Heart left ventricle (tissue), 16 donors: ENCODE measurements around the gene RNF130. TPM values are rescaled to one million over a fixed set of nuclear protein-coding genes. Genes with fewer than 3 reads are reported as not detected.
"Not testable (repeated sequence)": the region's sequence is repeated elsewhere in the genome, so short reads cannot be mapped to it uniquely, and the experiment has no call there.

Source experiments
- ATAC-seq, 4 donors: fragments of 200-7000 bp; cut with Tn5 transposase; one replicate each; pipeline ENCODE4 v1.9.1; 2020 to 2022; ENCODE audit warnings: moderate library complexity in 4 of 4, mild to moderate bottlenecking in 3 of 4, moderate number of reproducible peaks in 1 of 4
- DNase-seq, 5 donors: peaks; one replicate each; pipeline ENCODE4 v3.0.0-alpha.2; 2020
- H3K27ac ChIP-seq, 12 donors: fragments of 200-600 bp; sonication (generic) in 4 of 12; one replicate each; pipeline versions ENCODE4 v1.5.0 to v1.8.0; 2016 to 2022; ENCODE audit warnings: mild to moderate bottlenecking in 2 of 12
- H3K27me3 ChIP-seq, 9 donors: fragments of 200-600 bp; sonication (generic) in 2 of 9; one replicate each; pipeline versions ENCODE4 v1.5.1 to v1.8.0; 2016 to 2022; ENCODE audit warnings: mild to moderate bottlenecking in 3 of 9
- H3K36me3 ChIP-seq, 9 donors: fragments of 200-600 bp; sonication (generic) in 2 of 9; one replicate each; pipeline versions ENCODE4 v1.5.0 to v1.8.0; 2018 to 2022; ENCODE audit warnings: mild to moderate bottlenecking in 2 of 9
- H3K4me1 ChIP-seq, 12 donors: fragments of 200-600 bp; sonication (generic) in 4 of 12; one replicate each; pipeline versions ENCODE4 v1.5.0 to v1.8.0; 2016 to 2022; ENCODE audit warnings: mild to moderate bottlenecking in 3 of 12
- H3K4me3 ChIP-seq, 12 donors: fragments of 200-600 bp; sonication (generic) in 4 of 12; one replicate each; pipeline versions ENCODE4 v1.5.0 to v1.8.0; 2017 to 2022; ENCODE audit warnings: mild to moderate bottlenecking in 9 of 12, moderate library complexity in 4 of 12
- H3K9me3 ChIP-seq, 12 donors: fragments of 200-600 bp; sonication (generic) in 4 of 12; one replicate each; pipeline versions ENCODE4 v1.5.0 to v1.8.0; 2016 to 2022; ENCODE audit warnings: mild to moderate bottlenecking in 1 of 12
- CTCF ChIP-seq, 12 donors: fragments of 200-600 bp; sonication (generic) in 4 of 12; IDR thresholded peaks; one replicate each; pipeline versions ENCODE4 v1.5.0 to v1.8.0; 2018 to 2022; ENCODE audit warnings: antibody characterized with exemption in 12 of 12, mild to moderate bottlenecking in 5 of 12
- POLR2A ChIP-seq, 2 donors: fragments of 450-650 bp; IDR thresholded peaks; one replicate each; pipeline ENCODE4 v1.6.1; 2017; ENCODE audit warnings: antibody characterized with exemption in 2 of 2, mild to moderate bottlenecking in 2 of 2, moderate library complexity in 2 of 2
- WGBS, 4 donors: extraction: QIAGEN DNeasy Blood & Tissue Kit in 2 of 4; methylation state at CpG; one replicate each; pipeline versions ENCODE4 v1.1.5 to v1.1.7; 2013 to 2018; 5-methylcytosine and 5-hydroxymethylcytosine counted together
- intact Hi-C, 10 donors: fragments of 100-400 bp; cut with DNase I; formaldehyde crosslinking; loops; one replicate each; pipeline versions ENCODE4 v1.11.1 to v1.14.2; 2022
- polyA plus RNA-seq, 2 donors: library from polyadenylated mRNA; stranded (reverse); fragments of 200-250 nt; gene quantifications; one replicate each; pipeline ENCODE4 v1.2.3, GENCODE V29; 2013
- total RNA-seq, 9 donors: library from RNA; depleted of rRNA in 2 of 9; stranded (reverse); fragments of >200 nt in 2 of 9; fragmentation: NEBNext Ultra II Directional in 3 of 9; extraction: Animal tissue kit (Norgen Biotek cat#: 25700) in 3 of 9; gene quantifications; one replicate each; pipeline versions ENCODE4 v1.1.0 to v1.2.4, GENCODE V29; 2016 to 2023
- donor health status: ischemic (EF 13 %, LVEDD 7.1; RV severe dilation, severe dysfunction).
- donor health status: healthy with polysubstance abuse.
- donor health status: DM: no; HTN: yes; CAD: no.
- donor health status: DM: no; HTN: no; CAD: no.
- donor health status: ischemic (EF 25% LVEDD 6.9; RV normal size, moderate dysfunction).
- donor health status: ischemic (EF 25% LVEDD 5.7; RV mildly dilated, moderate dysfunction).
- donor health status: healthy.
- donor health status: DM: yes; HTN: yes; CAD: no.
- donor health status: ischemic (EF 35%, LVEDD 5.7; RV mildly dilated, moderate dysfunction).
- donor health status: nonischemic (EF 11% LVEDD 7.7; RV severe dilation, severe dysfunction).
- donor health status: DM: yes; HTN: yes; CAD: no.
- donor health status: PGD.
- donor health status: ischemic (EF 29% LVEDD 5.4; RV normal size, mild dysfunction).
- donor health status: nonischemic (EF 23%, LVEDD 6.1; RV moderate dilation, normal function).

The RNF130 gene
- total and polyA plus RNA-seq, 11 donors: 26.3 to 76.2 (median 38.7) TPM

GRCh38 chr5:179991106-179991505, 80.5 kb downstream of the RNF130 start:
- no peaks in the 10 kb centered on the region for H3K4me1 ChIP-seq
- no peak for DNase-seq
- TF ChIP-seq POLR2A (IDR thresholded peaks at IDR 0.05): no peak
- no peak for TF ChIP-seq CTCF (IDR thresholded peaks at IDR 0.05)
- no peak for ATAC-seq
- peaks cover 0 to 40% (median 0%) of the 10 kb centered on the region in 12 donors for H3K9me3 ChIP-seq
- H3K27ac ChIP-seq: no peak overlapping the region
- WGBS, 4 donors: 92 to 100% (median 97%) methylated on average over 1 of the region's 1 CpG
- H3K27me3 ChIP-seq: no peaks in the 10 kb centered on the region
- no peaks in the 10 kb centered on the region for H3K36me3 ChIP-seq
- no peak overlapping the region for H3K4me3 ChIP-seq
- intact Hi-C loops: no loop called here

- H3K4me3 ChIP-seq, intact Hi-C loops, H3K27me3 ChIP-seq, H3K36me3 ChIP-seq, H3K27ac ChIP-seq, DNase-seq, ATAC-seq, H3K4me1 ChIP-seq: not testable (repeated sequence)
- peaks cover 0 to 34% (median 0%) of the 10 kb centered on the region in 12 donors for H3K9me3 ChIP-seq
- 95 to 97% (median 96%) methylated on average over 8 of the region's 8 CpGs for WGBS, 4 donors
These were observed 81.0 kb downstream of the RNF130 start for GRCh38 chr5:179990525-179990924.

GRCh38 chr5:179986328-179986727, 85.2 kb downstream of the RNF130 start:
- Histone ChIP-seq H3K9me3 (peaks cover 0 to 5% (median 0%) of the 10 kb centered on the region in 12 donors), H3K27ac (no peak overlapping the region), H3K36me3 (peaks cover 0 to 4% (median 0%) of the 10 kb centered on the region in 9 donors), H3K4me1 (no peaks in the 10 kb centered on the region), H3K27me3 (no peaks in the 10 kb centered on the region), H3K4me3 (no peak overlapping the region)
- DNase-seq (no peak), ATAC-seq (peak; percentile 64 to 91 (median 76))
- WGBS, 4 donors: 44 to 76% (median 56%) methylated on average over 6 of the region's 6 CpGs
- TF ChIP-seq POLR2A (IDR thresholded peaks at IDR 0.05): no peak
- peak in 8 of 12 donors; percentile 6 to 49 (median 40) for TF ChIP-seq CTCF (IDR thresholded peaks at IDR 0.05)
- intact Hi-C loops: loop anchor here in 9 of 10 donors (1.0 to 5.0 kb wide), 4 partner anchors 101 to 106 kb away; no protein-coding TSS in a partner anchor

- DNase-seq (no peak), ATAC-seq (no peak)
- Histone ChIP-seq H3K4me1 (peaks cover 0 to 5% (median 0%) of the 10 kb centered on the region in 12 donors), H3K27ac (no peak overlapping the region), H3K4me3 (no peak overlapping the region), H3K36me3 (peaks cover 0 to 44% (median 37%) of the 10 kb centered on the region in 9 donors), H3K27me3 (no peaks in the 10 kb centered on the region), H3K9me3 (no peaks in the 10 kb centered on the region)
- intact Hi-C loops: no loop called here
- TF ChIP-seq POLR2A (IDR thresholded peaks at IDR 0.05) (no peak), CTCF (IDR thresholded peaks at IDR 0.05) (no peak)
- WGBS, 4 donors: 87 to 92% (median 87%) methylated on average over 5 of the region's 5 CpGs
These were observed 89.9 kb downstream of the RNF130 start for GRCh38 chr5:179981636-179982035.

GRCh38 chr5:179980767-179981166, 90.8 kb downstream of the RNF130 start:
- intact Hi-C loops: no loop called here
- Histone ChIP-seq H3K27me3 (no peaks in the 10 kb centered on the region), H3K4me1 (peaks cover 0 to 5% (median 0%) of the 10 kb centered on the region in 12 donors), H3K4me3 (no peak overlapping the region), H3K36me3 (peaks cover 0 to 51% (median 44%) of the 10 kb centered on the region in 9 donors), H3K27ac (no peak overlapping the region), H3K9me3 (no peaks in the 10 kb centered on the region)
- ATAC-seq (no peak), DNase-seq (no peak)
- TF ChIP-seq CTCF (IDR thresholded peaks at IDR 0.05) (no peak), POLR2A (IDR thresholded peaks at IDR 0.05) (no peak)
- whole genome bisulfite sequencing, 4 donors: 95 to 97% (median 96%) methylated on average over 7 of the region's 7 CpGs
